Nephron (organoid): ENCODE data around the gene TUSC2.

ENCODE experiments used
- H3K27ac Mint-ChIP-seq, 3 experiments: 2 replicates each; pipeline ENCODE4 v1.8.0; 2020; ENCODE audit warnings: mixed read lengths in 3 of 3, mild to moderate bottlenecking in 2 of 3, moderate library complexity in 1 of 3
- H3K27me3 Mint-ChIP-seq: 2 replicates; pipeline ENCODE4 v1.8.0; 2021; ENCODE audit warnings: low read depth, mild to moderate bottlenecking, moderate library complexity, mixed read lengths
- H3K36me3 Mint-ChIP-seq: 2 replicates; pipeline ENCODE4 v1.8.0; 2020; ENCODE audit warnings: low read depth, mixed read lengths
- H3K4me1 Mint-ChIP-seq: 2 replicates; pipeline ENCODE4 v1.8.0; 2020; ENCODE audit warnings: mixed read lengths
- H3K4me3 Mint-ChIP-seq, 3 experiments: 2 replicates each; pipeline ENCODE4 v1.8.0; 2020; ENCODE audit warnings: mild to moderate bottlenecking in 3 of 3, mixed read lengths in 3 of 3, moderate library complexity in 2 of 3
- H3K9me3 Mint-ChIP-seq: 2 replicates; pipeline ENCODE4 v1.8.0; 2020; ENCODE audit warnings: mixed read lengths
- TF ChIP-seq, protein P1 (sequence below), 3 experiments: fragments of 200-600 bp; sonication (generic); IDR thresholded peaks; one replicate each; pipeline ENCODE4 v1.5.0; 2021; ENCODE audit warnings: antibody characterized with exemption in 3 of 3; ENCODE audit not compliant: unreplicated experiment in 3 of 3

The TUSC2 gene

GRCh38 chr3:50340448-50341329 lies 12.7 kb upstream of the TUSC2 start, which contains the start of gene RASSF1:
Gene RASSF1, minus strand, starts transcription at chr3:50340836. Its CDS starts 31 bp downstream, at chr3:50340805.
- H3K9me3 Mint-ChIP-seq = no peaks in the 10 kb centered on the region
- H3K27me3 Mint-ChIP-seq = peaks cover 57% of the 10 kb centered on the region
- H3K4me3 Mint-ChIP-seq = peak within 1 kb of the TSS; percentile 81 to 94 (median 89)
- H3K36me3 Mint-ChIP-seq = no peaks in the 10 kb centered on the region
- peaks cover 34% of the 10 kb centered on the region for H3K4me1 Mint-ChIP-seq
- peak within 1 kb of the TSS; percentile 60 to 96 (median 86) for H3K27ac Mint-ChIP-seq
- TF ChIP-seq, protein P1, sequence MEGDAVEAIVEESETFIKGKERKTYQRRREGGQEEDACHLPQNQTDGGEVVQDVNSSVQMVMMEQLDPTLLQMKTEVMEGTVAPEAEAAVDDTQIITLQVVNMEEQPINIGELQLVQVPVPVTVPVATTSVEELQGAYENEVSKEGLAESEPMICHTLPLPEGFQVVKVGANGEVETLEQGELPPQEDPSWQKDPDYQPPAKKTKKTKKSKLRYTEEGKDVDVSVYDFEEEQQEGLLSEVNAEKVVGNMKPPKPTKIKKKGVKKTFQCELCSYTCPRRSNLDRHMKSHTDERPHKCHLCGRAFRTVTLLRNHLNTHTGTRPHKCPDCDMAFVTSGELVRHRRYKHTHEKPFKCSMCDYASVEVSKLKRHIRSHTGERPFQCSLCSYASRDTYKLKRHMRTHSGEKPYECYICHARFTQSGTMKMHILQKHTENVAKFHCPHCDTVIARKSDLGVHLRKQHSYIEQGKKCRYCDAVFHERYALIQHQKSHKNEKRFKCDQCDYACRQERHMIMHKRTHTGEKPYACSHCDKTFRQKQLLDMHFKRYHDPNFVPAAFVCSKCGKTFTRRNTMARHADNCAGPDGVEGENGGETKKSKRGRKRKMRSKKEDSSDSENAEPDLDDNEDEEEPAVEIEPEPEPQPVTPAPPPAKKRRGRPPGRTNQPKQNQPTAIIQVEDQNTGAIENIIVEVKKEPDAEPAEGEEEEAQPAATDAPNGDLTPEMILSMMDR (IDR thresholded peaks at IDR 0.05; ENCODE audit: unreplicated experiment in 3 of 3) = no peak

- H3K4me3 Mint-ChIP-seq = peak overlapping the region; percentile 81 to 94 (median 89)
- H3K27ac Mint-ChIP-seq = peak overlapping the region in 2 of 3 experiments; percentile 20 to 86
- no peaks in the 10 kb centered on the region for H3K36me3 Mint-ChIP-seq
Observed at GRCh38 chr3:50340147-50340447, 12.1 kb upstream of the TUSC2 start.

GRCh38 chr3:50339485-50340146 lies 11.6 kb upstream of the TUSC2 start:
- Mint-ChIP-seq H3K9me3 (no peaks in the 10 kb centered on the region), H3K36me3 (no peaks in the 10 kb centered on the region), H3K27ac (peak overlapping the region; percentile 34 to 96 (median 86)), H3K27me3 (peaks cover 52% of the 10 kb centered on the region), H3K4me1 (peaks cover 34% of the 10 kb centered on the region), H3K4me3 (peak overlapping the region; percentile 81 to 94 (median 89))
- TF ChIP-seq, protein P1 (IDR thresholded peaks at IDR 0.05; ENCODE audit: unreplicated experiment in 3 of 3) = no peak

More at GRCh38 chr3:50340147-50340447, 12.1 kb upstream of the TUSC2 start:
- H3K9me3 Mint-ChIP-seq = no peaks in the 10 kb centered on the region
- TF ChIP-seq, protein P1 (IDR thresholded peaks at IDR 0.05; ENCODE audit: unreplicated experiment in 3 of 3) = no peak
- H3K27me3 Mint-ChIP-seq = peaks cover 52% of the 10 kb centered on the region
- peaks cover 34% of the 10 kb centered on the region for H3K4me1 Mint-ChIP-seq

GRCh38 chr3:50338965-50339364 lies 10.9 kb upstream of the TUSC2 start:
- peak overlapping the region; percentile 86 to 97 (median 96) for H3K27ac Mint-ChIP-seq
- TF ChIP-seq, protein P1 (IDR thresholded peaks at IDR 0.05; ENCODE audit: unreplicated experiment in 3 of 3) = no peak
- no peaks in the 10 kb centered on the region for H3K36me3 Mint-ChIP-seq
- H3K27me3 Mint-ChIP-seq = peaks cover 47% of the 10 kb centered on the region
- no peaks in the 10 kb centered on the region for H3K9me3 Mint-ChIP-seq
- H3K4me3 Mint-ChIP-seq = peak overlapping the region; percentile 89 to 95 (median 94)
- peaks cover 41% of the 10 kb centered on the region for H3K4me1 Mint-ChIP-seq

GRCh38 chr3:50337175-50337861 lies 9.3 kb upstream of the TUSC2 start:
- H3K36me3 Mint-ChIP-seq = no peaks in the 10 kb centered on the region
- peaks cover 35% of the 10 kb centered on the region for H3K27me3 Mint-ChIP-seq
- H3K4me1 Mint-ChIP-seq = peaks cover 44% of the 10 kb centered on the region
- H3K4me3 Mint-ChIP-seq = peak overlapping the region; percentile 89 to 95 (median 94)
- H3K9me3 Mint-ChIP-seq = no peaks in the 10 kb centered on the region
- H3K27ac Mint-ChIP-seq = peak overlapping the region; percentile 86 to 97 (median 96)
- TF ChIP-seq, protein P1 (IDR thresholded peaks at IDR 0.05; ENCODE audit: unreplicated experiment in 3 of 3) = no peak
